Sigmoid colon (tissue), 7 donors: ENCODE measurements around the gene PHF1. TPM values are rescaled to one million over a fixed set of nuclear protein-coding genes. Genes with fewer than 3 reads are reported as not detected.

Experiments used
- DNase-seq: peaks from one replicate; pipeline ENCODE4 v3.0.0-alpha.2; 2019
- H3K27ac ChIP-seq, 4 donors: fragments of 200-600 bp; sonication (generic); one replicate each; pipeline ENCODE4 v1.5.1; 2016 to 2019; ENCODE audit warnings: mild to moderate bottlenecking in 1 of 4
- H3K27me3 ChIP-seq, 3 donors: fragments of 200-600 bp; sonication (generic); one replicate each; pipeline ENCODE4 v1.5.1; 2019; ENCODE audit warnings: mild to moderate bottlenecking in 1 of 3
- H3K36me3 ChIP-seq, 4 donors: fragments of 200-600 bp; sonication (generic); one replicate each; pipeline ENCODE4 v1.5.1; 2016 to 2019
- H3K4me1 ChIP-seq, 4 donors: fragments of 200-600 bp; sonication (generic); one replicate each; pipeline ENCODE4 v1.5.1; 2017 to 2019
- H3K4me3 ChIP-seq, 4 donors: fragments of 200-600 bp; sonication (generic); one replicate each; pipeline ENCODE4 v1.5.1; 2017 to 2019; ENCODE audit warnings: mild to moderate bottlenecking in 2 of 4, moderate library complexity in 1 of 4
- H3K9me3 ChIP-seq, 4 donors: fragments of 200-600 bp in 3 of 4; sonication (generic) in 3 of 4; one replicate each; pipeline versions ENCODE4 v1.5.1 to v1.6.1; 2013 to 2019
- CTCF ChIP-seq, 4 experiments: fragments of 450-650 bp in 3 of 4; fragments of 200-600 bp in 1 of 4; IDR thresholded peaks; one replicate each; pipeline ENCODE4 v1.5.1; 2016 to 2019; ENCODE audit warnings: antibody characterized with exemption in 4 of 4, mild to moderate bottlenecking in 3 of 4, moderate library complexity in 2 of 4
- EP300 ChIP-seq, 4 donors: sonication (generic); formaldehyde crosslinking; IDR thresholded peaks; one replicate each; pipeline ENCODE4 v1.6.1; 2017; ENCODE audit warnings: antibody characterized with exemption in 4 of 4
- POLR2A ChIP-seq, 2 donors: fragments of 450-650 bp; IDR thresholded peaks; one replicate each; pipeline ENCODE4 v1.6.1; 2016; ENCODE audit warnings: antibody characterized with exemption in 2 of 2, mild to moderate bottlenecking in 2 of 2, moderate library complexity in 2 of 2
- POLR2AphosphoS5 ChIP-seq, 4 donors: sonication (generic); formaldehyde crosslinking; IDR thresholded peaks; one replicate each; pipeline ENCODE4 v1.6.1; 2017; ENCODE audit warnings: antibody characterized with exemption in 4 of 4
- WGBS, 2 donors: extraction: QIAGEN DNeasy Blood & Tissue Kit; methylation state at CpG; one replicate each; pipeline ENCODE4 v1.1.7; 2013; 5-methylcytosine and 5-hydroxymethylcytosine counted together
- intact Hi-C: fragments of 100-400 bp; cut with DNase I; formaldehyde crosslinking; loops from one replicate; pipeline ENCODE4 v1.15.1; 2023
- polyA plus RNA-seq, 3 donors: library from polyadenylated mRNA; stranded (reverse); fragments of 200-250 nt; gene quantifications; one replicate each; pipeline ENCODE4 v1.2.3, GENCODE V29; 2013
- total RNA-seq, 4 donors: library from RNA; depleted of rRNA; stranded (reverse); fragments of >200 nt; gene quantifications; one replicate each; pipeline ENCODE4 v1.1.0, GENCODE V29; 2016
- donor health status: healthy with polysubstance abuse.
- donor health status: Bipolar disorder and iron deficiency.
- donor health status: healthy.

The PHF1 gene
- total and polyA plus RNA-seq, 7 donors: 22.4 to 82.3 (median 57.1) TPM

GRCh38 chr6:33390767-33391277 is 20.0 kb upstream of the PHF1 start:
- no peaks in the 10 kb centered on the region for H3K9me3 ChIP-seq
- peaks cover 0 to 14% (median 12%) of the 10 kb centered on the region in 4 donors for H3K4me1 ChIP-seq
- WGBS, 2 donors: 79 to 85% methylated on average over 9 of the region's 9 CpGs
- no peak for TF ChIP-seq CTCF (IDR thresholded peaks at IDR 0.05)
- no peak for TF ChIP-seq POLR2AphosphoS5 (IDR thresholded peaks at IDR 0.05)
- no peak for TF ChIP-seq POLR2A (IDR thresholded peaks at IDR 0.05)
- no peak for TF ChIP-seq EP300 (IDR thresholded peaks at IDR 0.05)
- DNase-seq: no peak
- intact Hi-C loops: loop anchor here (1.0 to 10.0 kb wide), 4 partner anchors 35 to 184 kb away; partner anchors contain the start of genes RPS18, VPS52 and ZBTB9
- peak overlapping the region; percentile 4 to 56 (median 38) for H3K4me3 ChIP-seq
- H3K36me3 ChIP-seq: no peaks in the 10 kb centered on the region
- no peaks in the 10 kb centered on the region for H3K27me3 ChIP-seq
- peak overlapping the region; percentile 86 to 95 (median 92) for H3K27ac ChIP-seq

GRCh38 chr6:33391278-33391921 is 19.4 kb upstream of the PHF1 start, which contains the start of gene KIFC1:
Gene KIFC1 (plus strand): TSS chr6:33391823. CDS start chr6:33391986, 163 bp downstream.
- H3K4me3 ChIP-seq: peak within 1 kb of the TSS; percentile 30 to 56 (median 50)
- DNase-seq: peak; percentile 100
- TF ChIP-seq POLR2AphosphoS5 (IDR thresholded peaks at IDR 0.05) (peak; percentile 33 to 88 (median 46)), EP300 (IDR thresholded peaks at IDR 0.05) (peak in 2 of 4 donors; percentile 49 to 96), CTCF (IDR thresholded peaks at IDR 0.05) (peak; percentile 92 to 99 (median 96)), POLR2A (IDR thresholded peaks at IDR 0.05) (no peak)
- peak within 1 kb of the TSS; percentile 86 to 95 (median 92) for H3K27ac ChIP-seq
- H3K9me3 ChIP-seq: no peaks in the 10 kb centered on the region
- 0% methylated on average over 67 of the region's 67 CpGs for WGBS, 2 donors
- peaks cover 0 to 14% (median 12%) of the 10 kb centered on the region in 4 donors for H3K4me1 ChIP-seq
- no peaks in the 10 kb centered on the region for H3K36me3 ChIP-seq
- H3K27me3 ChIP-seq: no peaks in the 10 kb centered on the region
- intact Hi-C loops: loop anchor here (1.0 to 10.0 kb wide), 4 partner anchors 35 to 183 kb away; partner anchors contain the start of genes RPS18, VPS52 and ZBTB9

GRCh38 chr6:33391922-33392594 is 18.8 kb upstream of the PHF1 start:
- Histone ChIP-seq H3K27ac (peak overlapping the region; percentile 86 to 95 (median 92)), H3K27me3 (no peaks in the 10 kb centered on the region), H3K36me3 (no peaks in the 10 kb centered on the region), H3K4me1 (peaks cover 0 to 14% (median 12%) of the 10 kb centered on the region in 4 donors), H3K4me3 (peak overlapping the region; percentile 30 to 56 (median 50)), H3K9me3 (no peaks in the 10 kb centered on the region)
- TF ChIP-seq POLR2AphosphoS5 (IDR thresholded peaks at IDR 0.05): no peak
- no peak for TF ChIP-seq EP300 (IDR thresholded peaks at IDR 0.05)
- TF ChIP-seq POLR2A (IDR thresholded peaks at IDR 0.05): no peak
- no peak for TF ChIP-seq CTCF (IDR thresholded peaks at IDR 0.05)
- intact Hi-C loops: loop anchor here (1.0 to 10.0 kb wide), 5 partner anchors 17 to 183 kb away; partner anchors contain the start of genes RPS18, VPS52 and ZBTB9
- 0 to 1% methylated on average over 31 of the region's 31 CpGs for WGBS, 2 donors
- no peak for DNase-seq

GRCh38 chr6:33392595-33392948 is 18.2 kb upstream of the PHF1 start:
- DNase-seq: no peak
- Histone ChIP-seq H3K4me1 (peaks cover 0 to 14% (median 12%) of the 10 kb centered on the region in 4 donors), H3K36me3 (no peaks in the 10 kb centered on the region), H3K27me3 (no peaks in the 10 kb centered on the region), H3K9me3 (no peaks in the 10 kb centered on the region), H3K4me3 (peak overlapping the region in 1 of 4 donors; percentile 54), H3K27ac (peak overlapping the region in 1 of 4 donors; percentile 95)
- TF ChIP-seq EP300 (IDR thresholded peaks at IDR 0.05) (no peak), POLR2AphosphoS5 (IDR thresholded peaks at IDR 0.05) (no peak), CTCF (IDR thresholded peaks at IDR 0.05) (no peak), POLR2A (IDR thresholded peaks at IDR 0.05) (no peak)
- intact Hi-C loops: loop anchor here (2.0 to 10.0 kb wide), 3 partner anchors 16 to 182 kb away; partner anchors contain the start of genes RPS18 and VPS52
- WGBS, 2 donors: 17 to 40% methylated on average over 5 of the region's 5 CpGs
